PC-9 (cell line): ENCODE measurements around the gene YIPF7.

Experiments used
- CTCF ChIP-seq: fragments of 200-600 bp; sonication (generic); conservative IDR thresholded peaks from 2 replicates; pipeline ENCODE4 v1.6.1; 2017; ENCODE audit warnings: mixed run types, antibody characterized with exemption, mild to moderate bottlenecking, moderate library complexity
- EZH2 ChIP-seq: fragments of 200-600 bp; sonication (generic); IDR thresholded peaks from 2 replicates; pipeline ENCODE4 v1.8.0; 2017; ENCODE audit warnings: antibody characterized with exemption, low read depth

GRCh38 chr4:44671636-44672035 lies 20.2 kb upstream of the YIPF7 start:
- TF ChIP-seq CTCF (no peak), EZH2 (no peak)
